ENCODE measurements around the gene ING4.

GRCh38 chr12:6607751-6608591, 54.9 kb downstream of the ING4 start:
- TF ChIP-seq, protein P1, sequence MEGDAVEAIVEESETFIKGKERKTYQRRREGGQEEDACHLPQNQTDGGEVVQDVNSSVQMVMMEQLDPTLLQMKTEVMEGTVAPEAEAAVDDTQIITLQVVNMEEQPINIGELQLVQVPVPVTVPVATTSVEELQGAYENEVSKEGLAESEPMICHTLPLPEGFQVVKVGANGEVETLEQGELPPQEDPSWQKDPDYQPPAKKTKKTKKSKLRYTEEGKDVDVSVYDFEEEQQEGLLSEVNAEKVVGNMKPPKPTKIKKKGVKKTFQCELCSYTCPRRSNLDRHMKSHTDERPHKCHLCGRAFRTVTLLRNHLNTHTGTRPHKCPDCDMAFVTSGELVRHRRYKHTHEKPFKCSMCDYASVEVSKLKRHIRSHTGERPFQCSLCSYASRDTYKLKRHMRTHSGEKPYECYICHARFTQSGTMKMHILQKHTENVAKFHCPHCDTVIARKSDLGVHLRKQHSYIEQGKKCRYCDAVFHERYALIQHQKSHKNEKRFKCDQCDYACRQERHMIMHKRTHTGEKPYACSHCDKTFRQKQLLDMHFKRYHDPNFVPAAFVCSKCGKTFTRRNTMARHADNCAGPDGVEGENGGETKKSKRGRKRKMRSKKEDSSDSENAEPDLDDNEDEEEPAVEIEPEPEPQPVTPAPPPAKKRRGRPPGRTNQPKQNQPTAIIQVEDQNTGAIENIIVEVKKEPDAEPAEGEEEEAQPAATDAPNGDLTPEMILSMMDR (conservative IDR thresholded peaks at IDR 0.05; ENCODE audit: low read depth, low read length): no peak
- TF ChIP-seq MAZ (IDR thresholded peaks at IDR 0.05; ENCODE audit: borderline replicate concordance, low read depth, low read length): no peak
- TF ChIP-seq USF2 (IDR thresholded peaks at IDR 0.05; ENCODE audit: low read depth, low read length): no peak
- TF ChIP-seq NFE2L2 (IDR thresholded peaks at IDR 0.05; ENCODE audit: low read depth, low read length): no peak
- no peak for TF ChIP-seq POLR2A (IDR thresholded peaks at IDR 0.05; ENCODE audit: low read depth, low read length)
- TF ChIP-seq CEBPB (IDR thresholded peaks at IDR 0.05; ENCODE audit: low read depth, low read length): no peak
- TF ChIP-seq CHD1 (IDR thresholded peaks at IDR 0.05; ENCODE audit: low read depth, low read length): no peak
- no peak for TF ChIP-seq RCOR1 (IDR thresholded peaks at IDR 0.05; ENCODE audit: insufficient replicate concordance, low read length)
- TF ChIP-seq RFX5 (IDR thresholded peaks at IDR 0.05; ENCODE audit: low read depth, low read length): no peak
